CD4-positive, alpha-beta T cell treated with Interleukin-6 at 100 ng/mL for 8 hours (primary cell): ENCODE results near the gene FSD2.
"Not testable (repeated sequence)": the region's sequence is repeated elsewhere in the genome, so short reads cannot be mapped to it uniquely, and the experiment has no call there.

Experiments used
- DNase-seq: peaks from one replicate; pipeline ENCODE4 v3.0.0-alpha.2; 2020; ENCODE audit warnings: mixed read lengths, low spot score

The FSD2 gene

GRCh38 chr15:82792068-82792467 is 13.8 kb downstream of the FSD2 start:
- no peak for DNase-seq

GRCh38 chr15:82790321-82790720 is 15.5 kb downstream of the FSD2 start:
- no peak for DNase-seq

GRCh38 chr15:82789491-82789890 is 16.4 kb downstream of the FSD2 start:
- no peak for DNase-seq

- DNase-seq: no peak
These were observed 17.4 kb downstream of the FSD2 start for GRCh38 chr15:82788496-82788895.

- DNase-seq: no peak
These were observed 24.5 kb downstream of the FSD2 start for GRCh38 chr15:82781349-82781748.

- no peak for DNase-seq
These were observed 27.1 kb downstream of the FSD2 start for GRCh38 chr15:82778755-82779154.

GRCh38 chr15:82774496-82774895 is 31.4 kb downstream of the FSD2 start:
- DNase-seq: no peak

- no peak for DNase-seq
These were observed 33.9 kb downstream of the FSD2 start for GRCh38 chr15:82771789-82772607.

GRCh38 chr15:82768414-82769054 is 37.3 kb downstream of the FSD2 start:
- no peak for DNase-seq

GRCh38 chr15:82767163-82767829 is 38.6 kb downstream of the FSD2 start:
- no peak for DNase-seq

GRCh38 chr15:82766201-82766600 is 39.7 kb downstream of the FSD2 start:
- DNase-seq: not testable (repeated sequence)

- DNase-seq: no peak
These were observed 41.1 kb downstream of the FSD2 start for GRCh38 chr15:82764740-82765139.

GRCh38 chr15:82764117-82764490 is 41.8 kb downstream of the FSD2 start:
- DNase-seq: no peak

- DNase-seq: no peak
These were observed 42.3 kb downstream of the FSD2 start for GRCh38 chr15:82763361-82764116.

- no peak for DNase-seq
These were observed 54.6 kb downstream of the FSD2 start for GRCh38 chr15:82751308-82751707.

GRCh38 chr15:82750831-82751180 is 55.1 kb downstream of the FSD2 start:
- no peak for DNase-seq

- DNase-seq: peak; percentile 77
These were observed 55.7 kb downstream of the FSD2 start for GRCh38 chr15:82749951-82750830.

- no peak for DNase-seq
These were observed 57.6 kb downstream of the FSD2 start for GRCh38 chr15:82748315-82748714.

GRCh38 chr15:82743810-82744209 is 62.1 kb downstream of the FSD2 start:
- no peak for DNase-seq

- DNase-seq: no peak
These were observed 63.7 kb downstream of the FSD2 start for GRCh38 chr15:82742134-82742533.

GRCh38 chr15:82739086-82739485 is 66.8 kb downstream of the FSD2 start:
- no peak for DNase-seq
